H1 (cell line): Measurements from ENCODE around the gene MFSD2A. TPM values are rescaled to one million over a fixed set of nuclear protein-coding genes. Genes with fewer than 3 reads are reported as not detected.

ENCODE experiments used
- CTCF ChIA-PET: fragments of 300-600 bp; sonication (Branson Sonifier 250); formaldehyde crosslinking; loops from one replicate; lab custom pipeline; 2021; ENCODE audit not compliant: partially characterized antibody; lab: Charles Lee
- POLR2A ChIA-PET: fragments of 300-600 bp; sonication (Branson Sonifier 250); formaldehyde crosslinking; loops from one replicate; lab custom pipeline; 2021; ENCODE audit warnings: inconsistent platforms; ENCODE audit not compliant: partially characterized antibody; lab: Charles Lee
- DNase-seq, 2 experiments: peaks; one replicate each; pipeline versions ENCODE4 v3.0.0 to v3.0.0-alpha.2; 2010 to 2022; ENCODE audit warnings: low spot score in 2 of 2, low read depth in 1 of 2, mixed read lengths in 1 of 2
- FAIRE-seq: peaks from 2 replicates; lab custom pipeline; 2011; peaks lifted over from hg19 to GRCh38; lab: Jason Lieb, UNC
- H2AFZ ChIP-seq: 2 replicates; pipeline ENCODE4 v1.8.1; 2012; ENCODE audit warnings: low read length, inconsistent platforms
- H2AK5ac ChIP-seq: 2 replicates; pipeline ENCODE4 v1.6.1; 2013; ENCODE audit warnings: low read depth, low read length
- H2BK120ac ChIP-seq: replicated peaks from 2 replicates; pipeline ENCODE3; 2013; ENCODE audit warnings: low read depth, low read length, inconsistent platforms
- H2BK12ac ChIP-seq: 2 replicates; pipeline ENCODE4 v1.6.1; 2013; ENCODE audit warnings: low read depth, low read length
- H2BK15ac ChIP-seq: 2 replicates; pipeline ENCODE4 v1.6.1; 2013; ENCODE audit warnings: low read length
- H2BK20ac ChIP-seq: 2 replicates; pipeline ENCODE4 v1.6.1; 2013; ENCODE audit warnings: low read length
- H2BK5ac ChIP-seq: 2 replicates; pipeline ENCODE4 v1.6.1; 2013; ENCODE audit warnings: low read depth, low read length
- H3K14ac ChIP-seq: 2 replicates; pipeline ENCODE4 v1.6.1; 2013; ENCODE audit warnings: inconsistent platforms; ENCODE audit not compliant: insufficient read length
- H3K18ac ChIP-seq: 2 replicates; pipeline ENCODE4 v1.6.1; 2013; ENCODE audit warnings: low read length; ENCODE audit errors: extremely low read depth
- H3K23ac ChIP-seq: 2 replicates; pipeline ENCODE4 v1.6.1; 2013; ENCODE audit warnings: inconsistent platforms; ENCODE audit not compliant: insufficient read length
- H3K23me2 ChIP-seq: 2 replicates; pipeline ENCODE4 v1.6.1; 2013; ENCODE audit warnings: low read depth, low read length
- H3K27ac ChIP-seq: 2 replicates; pipeline ENCODE4 v1.6.1; 2011; ENCODE audit warnings: low read depth, low read length, inconsistent platforms
- H3K27me3 ChIP-seq, 4 experiments: replicated peaks in 1 of 4; 1 replicate in 1 of 4; 2 replicates in 3 of 4; pipeline versions ENCODE4 v1.6.1 to v1.8.1; 2011 to 2013; ENCODE audit warnings: low read length in 3 of 4, mild to moderate bottlenecking in 3 of 4, inconsistent platforms in 2 of 4, mixed read lengths in 2 of 4, moderate library complexity in 1 of 4; ENCODE audit not compliant: control insufficient read depth in 3 of 4, insufficient read depth in 3 of 4; ENCODE audit errors: extremely low read depth in 1 of 4
- H3K36me3 ChIP-seq, 4 experiments: 2 replicates each; pipeline versions ENCODE4 v1.6.1 to v1.8.1; 2011 to 2013; ENCODE audit warnings: mild to moderate bottlenecking in 4 of 4, low read length in 3 of 4, moderate library complexity in 2 of 4, control low read depth in 1 of 4, inconsistent platforms in 1 of 4; ENCODE audit not compliant: insufficient read depth in 4 of 4, control insufficient read depth in 2 of 4
- H3K4ac ChIP-seq: replicated peaks from 2 replicates; pipeline ENCODE3; 2013; ENCODE audit warnings: low read length, low read depth, mixed read lengths, inconsistent platforms; ENCODE audit not compliant: insufficient read length
- H3K4me1 ChIP-seq, 4 experiments: replicated peaks in 1 of 4; 1 replicate in 1 of 4; 2 replicates in 3 of 4; pipeline versions ENCODE4 v1.6.1 to v1.8.1; 2011 to 2013; ENCODE audit warnings: low read length in 3 of 4, inconsistent platforms in 2 of 4, mixed read lengths in 1 of 4; ENCODE audit not compliant: insufficient read depth in 4 of 4, control insufficient read depth in 3 of 4
- H3K4me2 ChIP-seq, 2 experiments: 2 replicates each; pipeline versions ENCODE4 v1.6.1 to v1.8.1; 2011 to 2013; ENCODE audit warnings: low read depth in 2 of 2, low read length in 2 of 2, control low read depth in 1 of 2, inconsistent platforms in 1 of 2, mild to moderate bottlenecking in 1 of 2; ENCODE audit not compliant: insufficient read depth in 1 of 2
- H3K4me3 ChIP-seq, 4 experiments: fragments of 200-600, 300-600 bp in 1 of 4; sonication (generic), shearing (Covaris generic), sonication (Bioruptor Twin) in 1 of 4; 2 replicates each; pipeline versions ENCODE4 v1.5.1 to v1.8.1; 2011 to 2016; ENCODE audit warnings: low read length in 4 of 4, low read depth in 3 of 4, control low read depth in 2 of 4, inconsistent platforms in 2 of 4, mild to moderate bottlenecking in 2 of 4, mixed read lengths in 1 of 4, moderate library complexity in 1 of 4; ENCODE audit not compliant: insufficient read depth in 2 of 4; ENCODE audit errors: extremely low read depth in 1 of 4
- H3K56ac ChIP-seq: replicated peaks from 2 replicates; pipeline ENCODE3; 2013; ENCODE audit warnings: low read depth, mild to moderate bottlenecking, mixed read lengths, low read length, inconsistent platforms; ENCODE audit not compliant: insufficient read length
- H3K79me1 ChIP-seq: 2 replicates; pipeline ENCODE4 v1.6.1; 2013; ENCODE audit warnings: low read depth, low read length, control low read depth
- H3K79me2 ChIP-seq, 2 experiments: 2 replicates each; pipeline versions ENCODE4 v1.6.1 to v1.8.1; 2012 to 2013; ENCODE audit warnings: low read length in 2 of 2, mild to moderate bottlenecking in 2 of 2, inconsistent platforms in 1 of 2; ENCODE audit not compliant: insufficient read depth in 2 of 2, control insufficient read depth in 1 of 2
- H3K9ac ChIP-seq, 4 experiments: replicated peaks in 1 of 4; 1 replicate in 1 of 4; 2 replicates in 3 of 4; pipeline versions ENCODE4 v1.6.1 to v1.8.1; 2011 to 2013; ENCODE audit warnings: low read depth in 3 of 4, low read length in 3 of 4, control low read depth in 2 of 4, mild to moderate bottlenecking in 2 of 4, moderate library complexity in 2 of 4, inconsistent platforms in 1 of 4; ENCODE audit errors: extremely low read depth in 1 of 4
- H3K9me3 ChIP-seq, 2 experiments: 2 replicates each; pipeline versions ENCODE4 v1.6.1 to v1.8.1; 2012 to 2013; ENCODE audit warnings: mild to moderate bottlenecking in 2 of 2, moderate library complexity in 2 of 2, control low read depth in 1 of 2, inconsistent platforms in 1 of 2, low read depth in 1 of 2, low read length in 1 of 2, mixed read lengths in 1 of 2; ENCODE audit not compliant: insufficient read depth in 2 of 2
- H4K20me1 ChIP-seq, 2 experiments: replicated peaks in 1 of 2; 2 replicates each; pipeline versions ENCODE3 to v1.8.1; 2011 to 2013; ENCODE audit warnings: inconsistent platforms in 2 of 2, low read length in 2 of 2, mild to moderate bottlenecking in 1 of 2; ENCODE audit not compliant: insufficient read depth in 2 of 2, control insufficient read depth in 1 of 2
- H4K5ac ChIP-seq: 2 replicates; pipeline ENCODE4 v1.6.1; 2013; ENCODE audit warnings: low read length, low read depth, mixed read lengths, inconsistent platforms; ENCODE audit not compliant: insufficient read length
- H4K8ac ChIP-seq: 2 replicates; pipeline ENCODE4 v1.8.0; 2013; ENCODE audit warnings: mild to moderate bottlenecking, moderate library complexity, low read length, inconsistent platforms; ENCODE audit not compliant: insufficient read depth; ENCODE audit errors: extremely low read depth
- H4K91ac ChIP-seq: replicated peaks from 2 replicates; pipeline ENCODE3; 2013; ENCODE audit warnings: low read length, mixed read lengths, inconsistent platforms; ENCODE audit not compliant: insufficient read length
- EZH2 ChIP-seq: fragments of 200-600 bp; sonication (generic); IDR thresholded peaks from 2 replicates; pipeline ENCODE4 v1.7.1; 2012; ENCODE audit warnings: low read depth, mild to moderate bottlenecking, moderate library complexity, low read length, inconsistent platforms; ENCODE audit not compliant: severe bottlenecking
- RAD21 ChIP-seq, 2 experiments: IDR thresholded peaks in 1 of 2; conservative IDR thresholded peaks in 1 of 2; 2 replicates each; pipeline ENCODE4 v1.6.1; 2011; ENCODE audit warnings: low read depth in 2 of 2, low read length in 2 of 2, improper control_type of control experiment in 1 of 2, inconsistent platforms in 1 of 2, mild to moderate bottlenecking in 1 of 2, moderate library complexity in 1 of 2
- WGBS, 2 experiments: shearing (Covaris generic) in 1 of 2; methylation state at CpG; one replicate each; pipeline versions ENCODE4 v1.1.6 to v1.1.7; 2013 to 2015; ENCODE audit warnings: low lambda C conversion rate in 2 of 2, mixed read lengths in 2 of 2, inconsistent platforms in 1 of 2, low coverage in 1 of 2, missing lambda C conversion rate in 1 of 2; ENCODE audit not compliant: insufficient replicate concordance in 2 of 2, insufficient coverage in 1 of 2, insufficient read length in 1 of 2; ENCODE audit errors: extremely low coverage in 1 of 2, missing lambda C conversion rate in 1 of 2; 5-methylcytosine and 5-hydroxymethylcytosine counted together
- polyA plus RNA-seq, 7 experiments: library from polyadenylated mRNA; depleted of rRNA in 3 of 7; stranded (reverse) in 5 of 7; unstranded in 2 of 7; fragments of >200 nt in 5 of 7; fragments of 200-250 nt in 2 of 7; gene quantifications; 1 replicate in 5 of 7; 2 replicates in 1 of 7; 4 replicates in 1 of 7; pipeline versions ENCODE4 v1.2.1 to v1.2.3, GENCODE V29; 2011 to 2013; ENCODE audit warnings: missing spikeins in 2 of 7, mixed read lengths in 2 of 7
- total RNA-seq: library from RNA; stranded (reverse); fragmentation: NEBNext Ultra II Directional; extraction: Animal tissue kit (Norgen Biotek cat#: 25700); gene quantifications from 2 replicates; pipeline ENCODE4 v1.2.1, GENCODE V29; 2021
- TF ChIP-seq, protein P1 (sequence below), 3 experiments: IDR thresholded peaks; 1 replicate in 2 of 3; 2 replicates in 1 of 3; pipeline versions ENCODE4 v1.5.1 to v1.6.1; 2011; ENCODE audit warnings: low read length in 3 of 3, mild to moderate bottlenecking in 3 of 3, inconsistent platforms in 2 of 3, low read depth in 1 of 3, moderate library complexity in 1 of 3; ENCODE audit not compliant: insufficient read depth in 1 of 3; ENCODE audit errors: control extremely low read depth in 1 of 3

The MFSD2A gene
- total and polyA plus RNA-seq, 2 of the 8 experiments (the other 6 are each of a cell fraction or from before 2014, with no cell fraction given), result 18.3 to 25.9 TPM

DNA sequence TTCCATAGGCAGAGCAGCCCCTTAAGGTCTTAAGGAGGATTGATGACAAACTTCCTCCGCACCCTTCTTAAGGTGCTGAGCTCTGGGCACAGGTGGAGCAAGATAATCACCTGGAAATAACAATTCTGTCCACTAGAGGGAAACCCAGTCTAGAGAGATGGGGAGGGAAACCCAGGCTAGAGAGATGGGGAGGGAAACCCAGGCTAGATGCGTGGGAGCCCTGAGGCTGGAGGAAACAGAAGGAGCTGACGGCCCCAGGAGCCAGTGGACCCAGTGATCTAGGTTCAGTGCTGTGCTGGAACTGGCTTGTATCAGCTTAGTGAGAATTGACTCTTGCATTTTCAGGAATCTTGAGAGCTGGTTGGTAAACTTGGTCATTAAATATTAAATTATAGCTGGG is 35.4 kb upstream of the MFSD2A start:
- no peaks in the 10 kb centered on the region for H3K9me3 ChIP-seq
- no peaks in the 10 kb centered on the region for H4K20me1 ChIP-seq
- peaks cover 7 to 12% (median 10%) of the 10 kb centered on the region in 4 experiments for H3K4me1 ChIP-seq
- peak in 1 of 2 experiments; percentile 60 for DNase-seq
- 42% methylated on average over 3 of the region's 3 CpGs; no CpG with 5 or more reads in 1 of the 2 experiments for WGBS, 2 experiments
- peaks cover 0 to 5% (median under 1%) of the 10 kb centered on the region in 4 experiments; a peak in 3 of 7 replicates for H3K27me3 ChIP-seq
- no peak overlapping the region for H2AFZ ChIP-seq
- no peak overlapping the region for H3K18ac ChIP-seq
- no peak overlapping the region for H3K4me2 ChIP-seq
- no peak overlapping the region for H4K8ac ChIP-seq
- ChIA-PET POLR2A (interaction anchor here (0.7 to 1.6 kb wide), 10 partner anchors 18 to 891 kb away, joined by 3 to 9 read pairs (median 4); partner anchors contain the start of genes CAP1 and MYCL), CTCF (interaction anchor here (0.6 to 13.5 kb wide), 49 partner anchors 9 to 313 kb away, joined by 3 to 263 read pairs (median 5); partner anchors contain the start of genes MFSD2A, MYCL and TRIT1)
- H4K91ac ChIP-seq, result no peak overlapping the region
- peak; percentile 94 for FAIRE-seq
- H3K56ac ChIP-seq, result no peak overlapping the region
- TF ChIP-seq RAD21 (IDR thresholded peaks at IDR 0.05 in 1 of 2, conservative IDR thresholded peaks at IDR 0.05 in 1 of 2; ENCODE audit: low read depth in 2 of 2, low read length in 2 of 2), result peak; percentile 91 to 96
- TF ChIP-seq, protein P1, sequence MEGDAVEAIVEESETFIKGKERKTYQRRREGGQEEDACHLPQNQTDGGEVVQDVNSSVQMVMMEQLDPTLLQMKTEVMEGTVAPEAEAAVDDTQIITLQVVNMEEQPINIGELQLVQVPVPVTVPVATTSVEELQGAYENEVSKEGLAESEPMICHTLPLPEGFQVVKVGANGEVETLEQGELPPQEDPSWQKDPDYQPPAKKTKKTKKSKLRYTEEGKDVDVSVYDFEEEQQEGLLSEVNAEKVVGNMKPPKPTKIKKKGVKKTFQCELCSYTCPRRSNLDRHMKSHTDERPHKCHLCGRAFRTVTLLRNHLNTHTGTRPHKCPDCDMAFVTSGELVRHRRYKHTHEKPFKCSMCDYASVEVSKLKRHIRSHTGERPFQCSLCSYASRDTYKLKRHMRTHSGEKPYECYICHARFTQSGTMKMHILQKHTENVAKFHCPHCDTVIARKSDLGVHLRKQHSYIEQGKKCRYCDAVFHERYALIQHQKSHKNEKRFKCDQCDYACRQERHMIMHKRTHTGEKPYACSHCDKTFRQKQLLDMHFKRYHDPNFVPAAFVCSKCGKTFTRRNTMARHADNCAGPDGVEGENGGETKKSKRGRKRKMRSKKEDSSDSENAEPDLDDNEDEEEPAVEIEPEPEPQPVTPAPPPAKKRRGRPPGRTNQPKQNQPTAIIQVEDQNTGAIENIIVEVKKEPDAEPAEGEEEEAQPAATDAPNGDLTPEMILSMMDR (IDR thresholded peaks at IDR 0.05; ENCODE audit: control extremely low read depth in 1 of 3, insufficient read depth in 1 of 3, low read depth in 1 of 3, low read length in 3 of 3), result peak; percentile 21 to 89 (median 81)
- no peak for TF ChIP-seq EZH2
- H3K23ac ChIP-seq, result no peak overlapping the region
- no peak overlapping the region for H2BK20ac ChIP-seq
- H4K5ac ChIP-seq, result no peak overlapping the region
- no peak overlapping the region for H3K4me3 ChIP-seq
- no peak overlapping the region for H2BK5ac ChIP-seq
- H3K79me1 ChIP-seq, result no peaks in the 10 kb centered on the region
- H3K23me2 ChIP-seq, result no peaks in the 10 kb centered on the region
- no peaks in the 10 kb centered on the region for H3K79me2 ChIP-seq
- H3K4ac ChIP-seq, result no peak overlapping the region
- H3K36me3 ChIP-seq, result no peaks in the 10 kb centered on the region
- H2BK120ac ChIP-seq, result no peak overlapping the region
- no peak overlapping the region for H3K14ac ChIP-seq
- H2BK12ac ChIP-seq, result no peak overlapping the region
- no peak overlapping the region for H2BK15ac ChIP-seq
- H3K27ac ChIP-seq, result no peak overlapping the region
- H2AK5ac ChIP-seq, result no peak overlapping the region
- H3K9ac ChIP-seq, result no peak overlapping the region
